ENCODE measurements around the gene BHLHE23.
"Not testable (repeated sequence)": the region's sequence is repeated elsewhere in the genome, so short reads cannot be mapped to it uniquely, and the experiment has no call there.

The BHLHE23 gene

GRCh38 chr20:62960446-62961309 is 46.1 kb downstream of the BHLHE23 start:
- DNase-seq (ENCODE audit: low read depth) = not testable (repeated sequence)

DNA sequence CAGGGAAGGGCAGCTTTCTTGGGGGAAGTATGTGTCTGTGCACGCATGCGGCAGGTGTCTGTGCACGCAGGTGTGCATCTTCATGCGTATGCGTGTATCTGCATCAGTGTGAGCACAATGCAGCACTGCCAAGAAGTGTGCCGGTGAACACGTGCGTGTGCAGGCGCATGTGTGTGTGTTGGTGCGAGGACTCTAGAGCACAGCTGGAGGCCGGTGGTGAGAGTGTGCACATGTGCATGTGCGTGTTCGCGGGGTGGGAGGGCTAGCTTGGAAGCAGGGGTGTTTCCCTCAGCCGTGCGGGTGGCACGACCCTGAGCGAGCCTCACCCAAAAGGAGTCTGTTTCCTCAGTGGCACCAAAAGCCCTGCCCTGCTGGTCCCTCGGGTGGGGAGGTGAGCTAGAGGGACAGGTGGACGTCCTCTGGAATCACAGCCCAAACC is 46.7 kb downstream of the BHLHE23 start:
- DNase-seq (ENCODE audit: low read depth) = no peak

GRCh38 chr20:62959101-62959971 is 47.4 kb downstream of the BHLHE23 start:
- no peak for DNase-seq (ENCODE audit: low read depth)

GRCh38 chr20:62958388-62959100 is 48.2 kb downstream of the BHLHE23 start:
- no peak for DNase-seq (ENCODE audit: low read depth)

DNA sequence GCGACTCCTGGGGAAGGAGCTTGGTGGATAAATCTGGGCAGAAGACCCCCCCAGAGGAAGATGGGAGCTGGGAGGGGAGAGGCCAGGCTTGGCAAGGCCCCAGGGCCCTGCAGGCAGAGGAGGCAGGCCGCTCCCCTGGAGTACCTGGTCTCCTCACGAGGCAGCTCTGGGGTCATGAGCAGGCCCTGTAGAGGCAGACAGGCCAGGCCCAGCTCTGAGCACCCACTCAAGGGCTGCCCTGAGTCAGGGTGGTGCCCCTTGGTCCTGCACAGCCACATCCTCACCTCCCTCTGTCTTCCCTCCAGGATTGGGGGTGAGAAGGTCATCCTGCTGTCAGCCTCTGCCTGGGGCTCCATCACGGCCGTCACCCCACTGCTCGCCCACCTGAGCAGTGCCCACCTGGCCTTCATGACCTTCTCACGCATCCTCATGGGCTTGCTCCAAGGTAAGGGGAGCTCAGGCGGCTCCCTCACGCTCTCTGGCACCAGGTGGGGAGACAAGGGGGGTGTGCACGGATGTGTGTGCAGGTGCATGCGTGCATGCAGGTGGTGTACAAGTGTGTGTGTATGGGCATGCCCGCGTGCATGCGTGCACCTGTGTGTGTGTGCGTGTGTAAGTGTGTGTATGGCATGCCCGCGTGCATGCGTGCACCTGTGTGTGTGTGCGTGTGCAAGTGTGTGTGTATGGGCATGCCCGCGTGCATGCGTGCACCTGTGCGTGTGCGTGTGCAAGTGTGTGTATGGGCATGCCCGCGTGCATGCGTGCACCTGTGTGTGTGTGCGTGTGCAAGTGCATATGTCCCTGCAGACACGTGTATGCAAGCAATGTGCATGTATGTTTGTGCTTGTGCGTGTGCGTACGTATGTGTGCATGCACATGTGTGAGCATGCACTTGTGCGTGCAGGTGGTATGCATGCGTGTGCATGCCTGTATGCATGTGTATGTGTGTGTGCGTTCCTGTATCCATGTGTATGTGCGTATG is 49.3 kb downstream of the BHLHE23 start:
- no peak for DNase-seq (ENCODE audit: low read depth)

GRCh38 chr20:62956387-62957135 is 50.2 kb downstream of the BHLHE23 start:
- no peak for DNase-seq (ENCODE audit: low read depth)

Data from stimulated activated CD8-positive, alpha-beta memory T cell treated with anti-CD3 and anti-CD28 coated beads, Interleukin-12 subunit alpha, Interleukin-12 subunit beta, amount 100 ng/mL, for 4 hours (primary cell).